Stimulated activated CD4-positive, alpha-beta T cell treated with anti-CD3 and anti-CD28 coated beads, TNF-alpha, amount 100 ng/mL, for 1 hour (primary cell): ENCODE measurements around the gene SLC12A4.
A peak's percentile ranks its signal among the peaks of the same experiment; 100 is the strongest.
"Not testable (repeated sequence)": the region's sequence is repeated elsewhere in the genome, so short reads cannot be mapped to it uniquely, and the experiment has no call there.

ENCODE experiments used
- DNase-seq, 3 donors: peaks; one replicate each; pipeline ENCODE4 v3.0.0-alpha.2; 2020; ENCODE audit warnings: low read depth in 3 of 3, low spot score in 1 of 3

Gene SLC12A4

DNA sequence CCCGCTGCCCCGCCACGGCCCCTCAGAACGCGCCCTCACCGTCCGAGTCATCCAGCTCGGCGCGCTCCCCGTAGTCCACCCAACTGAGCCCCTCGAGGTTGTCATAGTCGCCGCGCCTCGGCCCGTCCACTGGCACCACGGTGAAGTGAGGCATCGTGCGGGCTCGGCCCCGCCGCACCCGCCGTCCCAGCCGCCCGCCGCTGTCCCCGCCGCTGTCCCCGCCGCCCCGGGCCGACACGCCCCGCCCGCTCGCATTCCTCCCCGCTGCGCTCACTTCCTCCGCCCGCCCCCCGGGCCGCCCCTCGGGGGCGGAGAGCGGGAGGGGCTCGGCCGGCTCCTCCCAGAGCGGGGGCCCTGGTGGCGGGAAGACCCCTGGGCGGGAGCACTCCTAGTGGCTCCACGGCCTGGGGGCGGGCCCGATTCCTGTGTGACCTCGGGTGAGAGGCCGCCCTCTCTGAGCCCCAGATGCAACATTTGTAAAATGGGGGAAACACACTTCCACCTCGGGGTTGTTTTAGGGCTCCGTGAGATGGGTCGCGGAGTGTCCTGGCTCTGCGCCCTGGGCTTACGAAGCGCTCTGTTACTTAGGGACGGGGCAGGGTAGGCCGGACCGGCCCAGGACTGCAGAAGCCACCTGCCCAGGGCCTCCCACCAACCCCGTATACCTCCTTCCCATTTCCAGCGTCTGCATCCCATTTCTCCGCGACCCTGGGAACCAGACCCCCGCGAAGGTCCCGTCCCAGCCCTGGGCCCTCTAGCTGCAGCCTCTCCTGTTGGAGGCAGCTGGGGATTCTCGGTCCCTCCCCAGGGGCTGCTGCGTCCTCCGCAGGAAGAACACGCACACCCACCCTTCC is at the start of gene SLC12A4:
SLC12A4 (minus strand) TSS at position 238 of the 854 bp plus-strand sequence; CDS start at position 154, 84 bp downstream.
- DNase-seq, result peak; percentile 57 to 82 (median 68)

DNA sequence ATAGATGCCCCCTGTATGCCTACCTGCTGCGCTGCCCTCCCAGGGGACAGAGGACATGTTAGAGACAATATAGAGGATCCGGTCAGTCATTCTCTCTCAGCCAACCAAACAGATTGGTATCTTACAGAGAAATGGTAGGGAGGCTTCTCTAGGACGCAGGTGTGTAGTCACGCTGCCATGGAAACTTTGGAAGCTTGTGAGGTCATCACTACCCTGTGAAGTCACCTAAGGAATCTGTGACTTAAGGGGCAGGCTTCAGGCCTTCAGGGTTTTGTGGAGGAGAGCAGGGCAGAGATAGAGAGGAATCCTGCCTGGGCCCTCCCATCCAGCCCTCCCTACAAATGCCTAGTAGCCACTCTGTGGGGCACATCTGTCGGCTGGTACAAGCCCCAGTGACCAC is 47.2 kb upstream of the SLC12A4 start, which contains the start of gene DPEP2NB:
DPEP2NB (minus strand) TSS at position 231 of the 400 bp plus-strand sequence; CDS start at position 90, 141 bp downstream.
- no peak for DNase-seq

DNA sequence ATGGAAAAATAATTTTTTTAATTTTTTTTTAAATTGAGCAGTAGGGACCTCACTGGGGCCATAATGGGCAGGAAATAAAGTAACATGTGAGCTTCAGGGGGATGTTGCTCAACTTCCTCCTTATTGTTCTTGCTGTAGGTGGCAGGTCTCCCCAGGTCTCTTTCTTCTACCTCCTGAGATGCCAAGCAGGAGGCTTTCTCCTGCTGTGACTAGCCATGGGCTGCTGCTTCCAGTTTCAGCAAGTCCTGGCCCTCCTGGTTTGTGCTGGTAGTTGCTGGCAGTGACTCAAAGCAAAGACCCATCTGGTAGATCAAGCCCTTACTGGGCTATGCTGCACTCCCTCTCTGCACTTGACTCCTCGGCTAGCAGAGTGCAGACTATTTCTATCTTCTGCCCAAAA is 45.0 kb upstream of the SLC12A4 start:
- DNase-seq, result no peak

DNA sequence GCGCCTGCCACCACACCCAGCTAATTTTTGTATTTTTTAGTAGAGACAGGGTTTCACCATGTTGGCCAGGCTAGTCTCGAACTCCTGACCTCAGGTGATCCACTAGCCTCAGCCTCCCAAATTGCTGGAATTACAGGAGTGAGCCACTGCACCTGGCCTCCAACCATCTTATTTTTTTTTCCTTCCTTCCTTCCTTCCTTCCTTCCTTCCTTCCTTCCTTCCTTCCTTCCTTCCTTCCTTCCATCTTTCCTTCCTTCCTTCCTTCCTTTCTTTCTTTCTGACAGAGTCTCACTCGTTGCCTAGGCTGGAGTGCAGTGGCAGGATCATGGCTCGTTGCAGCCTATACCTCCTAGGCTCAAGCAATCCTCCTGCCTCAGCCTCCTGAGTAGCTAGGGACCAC is 41.4 kb upstream of the SLC12A4 start:
- not testable (repeated sequence) for DNase-seq

DNA sequence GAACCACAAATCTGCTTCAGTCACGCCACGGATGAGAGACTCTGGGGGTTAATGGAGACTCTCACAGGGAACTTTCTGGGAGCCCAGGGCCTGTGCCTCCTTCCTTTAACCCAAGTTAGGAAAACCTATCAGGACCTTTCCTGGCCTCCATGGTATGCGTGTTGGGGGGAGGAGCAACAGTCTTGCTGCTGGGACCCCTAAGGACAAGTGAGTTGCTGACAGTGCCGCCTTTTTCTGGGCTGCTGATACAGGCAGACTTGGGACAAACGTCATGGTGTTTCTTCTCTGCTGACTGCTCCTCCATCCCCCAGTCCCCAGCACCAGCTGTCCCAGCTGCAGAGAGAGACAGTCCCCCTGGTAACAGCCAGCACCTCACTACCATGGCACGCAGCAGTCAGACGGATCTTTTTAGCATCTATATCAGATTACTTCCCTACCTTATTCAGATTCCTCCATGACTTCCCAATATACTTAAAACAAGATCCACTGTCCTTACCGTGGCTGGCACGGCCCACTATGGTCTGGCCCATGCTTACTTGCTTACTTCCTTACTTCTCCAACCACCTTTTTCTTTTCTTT is 40.8 kb upstream of the SLC12A4 start:
- no peak for DNase-seq

DNA sequence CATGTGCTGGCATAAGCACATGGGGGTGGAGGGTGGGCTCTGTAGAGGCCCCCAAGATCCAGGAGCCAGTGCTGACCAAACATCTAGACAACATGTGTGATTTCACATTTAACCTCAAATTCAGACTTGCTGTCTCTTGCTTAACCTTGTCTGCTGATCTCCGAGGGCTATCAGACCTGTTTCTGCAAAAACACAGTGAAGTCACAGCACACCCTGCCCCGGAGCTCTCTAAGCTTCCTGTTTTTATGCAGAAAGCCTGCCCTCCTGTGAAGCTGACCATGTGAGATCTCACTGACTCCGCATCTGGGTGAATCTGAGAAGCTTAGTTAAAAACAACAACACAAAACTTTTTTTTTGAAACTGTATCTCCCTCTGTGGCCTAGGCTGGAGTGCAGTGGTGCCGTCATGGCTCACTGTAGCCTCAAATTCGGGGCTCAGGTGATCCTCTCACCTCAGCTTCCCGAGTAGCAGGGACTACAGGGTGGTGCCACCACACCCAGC is 37.4 kb upstream of the SLC12A4 start:
- peak in 2 of 3 donors; percentile 32 to 36 for DNase-seq

DNA sequence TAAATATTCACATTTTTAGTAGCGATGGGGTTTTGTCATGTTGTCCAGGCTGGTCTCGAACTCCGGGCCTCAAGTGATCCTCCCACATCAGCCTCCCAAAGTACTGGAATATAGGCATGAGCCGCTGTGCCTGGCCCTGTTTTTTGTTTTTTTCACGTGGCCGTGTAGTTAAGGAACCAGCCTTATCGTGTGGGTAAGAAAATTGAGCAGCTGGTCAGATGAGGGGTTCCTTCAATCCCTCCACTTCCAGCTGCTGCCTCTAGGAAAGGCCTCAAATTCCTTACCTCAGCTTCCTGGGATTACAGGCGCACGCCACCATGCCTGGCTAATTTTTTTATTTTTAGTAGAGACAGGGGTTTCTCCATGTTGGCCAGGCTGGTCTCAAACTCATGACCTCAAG is 36.8 kb upstream of the SLC12A4 start:
- no peak for DNase-seq

DNA sequence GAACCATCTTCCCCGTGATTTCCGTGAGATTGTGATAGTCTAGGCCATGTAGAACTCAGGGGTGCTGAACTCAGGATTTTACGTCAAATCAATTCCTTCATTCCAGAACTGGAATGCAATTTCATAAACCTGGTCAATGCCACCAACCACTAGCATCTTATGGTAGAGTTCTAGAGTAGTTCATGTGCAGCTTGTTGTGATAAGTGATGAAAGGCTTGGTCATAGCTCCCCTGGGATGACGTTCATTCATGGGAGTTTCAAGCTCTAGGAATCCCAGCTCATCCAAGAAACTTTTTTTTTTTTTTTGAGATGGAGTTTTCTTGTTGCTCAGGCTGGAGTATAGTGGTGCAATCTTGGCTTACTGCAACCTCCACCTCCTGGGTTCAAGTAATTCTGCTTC is 34.6 kb upstream of the SLC12A4 start:
- no peak for DNase-seq

DNA sequence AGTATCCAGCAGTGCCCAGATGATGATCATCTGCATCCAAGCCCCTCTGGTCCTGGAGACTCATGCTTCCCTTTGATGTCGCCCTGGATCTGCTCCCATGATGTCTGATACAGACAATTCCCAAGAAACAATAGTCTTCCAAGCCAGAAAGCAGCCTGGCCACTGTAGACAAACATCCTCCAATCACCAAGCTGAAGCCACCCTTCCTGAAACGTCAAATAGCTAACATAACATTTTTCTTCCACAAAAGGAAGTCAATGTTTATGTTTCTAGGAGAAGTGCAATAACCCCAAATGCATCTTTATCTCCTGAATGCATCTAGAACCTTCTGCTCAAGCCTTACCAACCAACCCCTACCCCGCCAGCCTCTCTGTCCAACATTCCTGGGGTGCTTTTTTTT is 32.0 kb upstream of the SLC12A4 start:
- DNase-seq, result no peak

DNA sequence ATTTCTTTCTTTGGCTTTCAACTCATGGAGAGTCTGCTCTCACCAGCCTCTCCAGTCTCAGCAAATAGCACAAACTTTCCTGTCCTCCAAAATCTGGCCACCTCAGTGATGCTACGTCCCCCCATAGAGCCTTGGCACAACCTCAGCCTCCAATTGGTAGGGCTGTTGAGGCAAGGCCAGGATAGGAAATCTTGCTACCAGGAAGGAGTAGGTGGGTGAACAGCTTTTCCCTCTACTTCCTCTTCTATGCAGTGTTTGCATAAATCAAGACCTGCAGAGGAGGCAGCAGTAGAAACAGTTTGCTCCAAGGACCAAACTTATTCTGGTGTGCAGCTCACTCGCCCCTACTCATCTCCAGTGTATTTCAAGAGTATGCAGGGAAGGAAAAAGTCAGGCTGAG is 31.5 kb upstream of the SLC12A4 start:
- DNase-seq, result no peak

DNA sequence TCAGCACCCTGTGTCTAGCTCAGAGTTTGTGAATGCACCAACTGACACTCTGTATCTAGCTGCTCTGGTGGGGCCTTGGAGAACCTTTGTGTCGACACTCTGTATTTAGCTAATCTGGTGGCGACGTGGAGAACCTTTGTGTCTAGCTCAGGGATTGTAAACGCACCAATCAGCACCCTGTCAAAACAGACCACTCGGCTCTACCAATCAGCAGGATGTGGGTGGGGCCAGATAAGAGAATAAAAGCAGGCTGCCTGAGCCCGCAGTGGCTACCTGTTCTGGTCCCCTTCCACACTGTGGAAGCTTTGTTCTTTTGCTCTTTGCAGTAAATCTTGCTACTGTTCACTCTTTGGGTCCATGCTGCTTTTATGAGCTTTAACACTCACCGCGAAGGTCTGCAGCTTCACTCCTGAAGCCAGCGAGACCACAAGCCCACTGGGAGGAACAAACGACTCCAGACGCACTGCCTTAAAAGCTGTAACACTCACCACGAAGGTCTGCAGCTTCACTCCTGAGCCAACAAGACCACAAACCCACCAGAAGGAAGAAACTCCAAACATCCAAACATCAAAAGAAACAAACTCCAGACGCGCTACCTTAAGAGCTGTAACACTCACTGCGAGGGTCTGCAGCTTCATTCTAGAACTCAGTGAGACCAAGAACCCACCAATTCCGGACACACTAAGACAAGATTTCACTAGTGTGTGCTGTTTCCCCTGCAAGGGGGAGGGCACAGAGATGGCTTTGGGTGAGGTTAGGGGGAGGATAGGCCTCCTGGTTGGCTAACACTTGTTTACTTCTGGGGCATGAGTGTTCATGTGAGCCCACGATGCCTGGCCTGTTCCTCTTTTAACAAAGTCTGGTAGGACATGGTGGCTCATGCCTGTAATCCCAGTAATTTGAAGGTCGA is 30.6 kb upstream of the SLC12A4 start, which contains the start of gene DPEP2:
DPEP2 (minus strand) TSS at position 706 of the 910 bp plus-strand sequence. CDS start 6,272 bp downstream, outside the sequence.
- DNase-seq, result not testable (repeated sequence)

DNA sequence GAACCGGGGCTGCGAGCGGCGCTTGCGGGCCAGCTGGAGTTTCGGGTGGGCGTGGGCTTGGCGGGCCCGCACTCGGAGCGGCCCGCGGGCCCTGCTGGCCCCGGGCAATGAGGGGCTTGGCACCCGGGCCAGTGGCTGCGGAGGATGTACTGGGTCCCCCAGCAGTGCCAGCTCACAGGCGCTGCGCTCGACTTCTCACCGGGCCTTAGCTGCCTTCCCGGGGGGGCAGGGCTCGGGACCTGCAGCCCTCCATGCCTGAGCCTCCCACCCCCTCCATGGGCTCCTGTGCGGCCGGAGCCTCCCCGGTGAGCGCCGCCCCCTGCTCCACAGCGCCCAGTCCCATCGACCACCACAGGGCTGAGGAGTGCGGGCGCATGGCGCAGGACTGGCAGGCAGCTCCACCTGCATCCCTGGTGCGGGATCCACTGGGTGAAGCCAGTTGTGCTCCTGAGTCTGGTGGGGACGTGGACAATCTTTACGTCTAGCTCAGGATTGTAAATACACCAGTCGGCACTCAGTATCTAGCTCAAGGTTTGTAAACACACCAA is 29.9 kb upstream of the SLC12A4 start:
- DNase-seq, result not testable (repeated sequence)

DNA sequence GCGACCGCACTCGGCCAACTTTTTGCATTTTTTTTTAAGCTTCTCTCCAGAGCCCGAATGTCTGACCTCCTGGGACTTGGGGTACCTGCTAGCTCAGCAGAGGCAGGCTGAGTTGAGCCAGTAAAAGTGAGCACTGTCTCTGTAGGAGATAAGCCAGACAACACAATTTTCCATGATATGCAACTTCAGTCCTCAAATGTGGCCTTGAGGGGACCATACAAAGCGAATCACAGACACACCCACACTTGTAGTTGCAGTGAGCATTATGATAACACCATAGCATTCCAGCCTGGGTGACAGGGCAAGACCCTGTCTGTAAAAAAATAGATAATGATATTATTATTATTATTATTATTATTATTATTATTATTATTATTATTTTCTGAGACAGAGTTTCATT is 28.2 kb upstream of the SLC12A4 start:
- DNase-seq, result no peak

DNA sequence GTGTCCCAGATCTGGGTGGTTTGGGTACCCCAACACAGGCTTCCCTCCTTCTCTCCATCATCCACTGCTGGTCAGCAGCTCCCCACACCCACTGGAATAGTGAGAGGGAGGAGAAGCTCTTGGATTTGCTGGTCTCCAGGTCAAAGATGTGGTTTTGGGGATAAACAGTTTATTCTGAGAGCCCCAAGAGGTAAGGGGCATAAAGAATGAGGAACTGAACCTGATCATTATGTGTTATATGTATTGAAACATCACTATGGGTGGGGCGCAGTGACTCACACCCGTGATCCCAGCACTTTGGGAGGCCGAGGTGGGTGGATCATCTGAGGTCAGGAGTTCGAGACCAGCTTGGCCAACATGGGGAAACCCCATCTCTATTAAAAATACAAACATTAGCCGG is 27.0 kb upstream of the SLC12A4 start:
- DNase-seq, result no peak

DNA sequence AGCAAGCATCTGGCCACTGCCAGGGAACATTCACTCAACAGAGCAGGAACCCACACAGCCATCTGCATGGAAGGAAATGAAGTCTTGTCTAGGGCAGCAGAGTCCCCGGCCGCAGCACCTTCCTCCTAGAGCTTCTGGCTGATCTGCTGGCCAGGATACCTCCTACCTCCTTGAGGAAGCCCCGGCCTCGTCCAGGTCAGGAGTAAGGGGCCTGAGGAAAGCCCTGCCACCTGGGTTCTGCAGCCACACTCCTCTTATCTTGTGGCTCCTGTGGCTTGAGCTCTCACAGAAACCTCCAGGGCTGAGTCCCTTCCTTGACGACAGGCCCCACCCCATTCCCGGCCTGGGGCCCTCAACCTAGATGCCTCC is 25.6 kb upstream of the SLC12A4 start:
- not testable (repeated sequence) for DNase-seq

DNA sequence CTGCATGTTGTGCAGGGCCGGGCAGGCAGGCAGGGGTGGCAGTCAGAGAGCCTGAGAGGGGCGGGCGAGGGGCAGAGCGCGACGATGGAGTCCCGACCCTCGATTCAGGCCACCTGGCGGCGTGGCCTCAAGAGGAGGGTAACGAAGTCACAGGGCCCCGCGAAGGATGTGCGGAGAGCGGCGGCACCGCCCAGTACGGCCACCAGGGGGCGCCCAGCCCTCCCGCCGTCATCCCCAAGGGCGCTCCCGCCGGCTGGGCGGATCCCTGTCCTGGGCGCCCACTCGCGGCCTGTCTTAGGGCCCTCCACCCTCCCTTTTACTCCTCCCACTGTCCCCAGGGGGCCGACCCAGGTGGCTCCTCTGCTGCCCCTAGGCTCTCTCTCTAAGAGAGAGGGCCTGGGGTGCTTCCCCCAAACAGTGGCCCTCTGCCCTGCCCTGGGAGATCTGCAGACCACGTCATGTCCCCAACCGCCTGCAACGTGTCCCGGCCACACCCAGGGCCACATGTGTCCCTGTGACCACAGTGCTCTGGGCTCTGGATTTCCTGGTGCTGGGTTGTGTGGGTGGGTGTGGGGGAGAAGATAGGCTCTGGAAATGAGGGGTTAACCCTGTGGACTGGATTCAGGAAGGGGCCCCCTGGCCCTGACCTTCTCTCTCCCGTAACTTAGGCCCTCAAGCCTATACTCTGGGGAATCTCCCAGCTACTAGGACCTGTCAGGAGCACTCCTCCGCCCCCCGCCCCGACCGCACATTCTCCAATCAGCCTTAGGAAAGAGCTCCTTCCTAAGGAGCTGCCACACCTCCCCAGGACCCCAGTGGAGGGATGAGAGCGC is 25.0 kb upstream of the SLC12A4 start:
- DNase-seq, result peak; percentile 48 to 82 (median 69)

DNA sequence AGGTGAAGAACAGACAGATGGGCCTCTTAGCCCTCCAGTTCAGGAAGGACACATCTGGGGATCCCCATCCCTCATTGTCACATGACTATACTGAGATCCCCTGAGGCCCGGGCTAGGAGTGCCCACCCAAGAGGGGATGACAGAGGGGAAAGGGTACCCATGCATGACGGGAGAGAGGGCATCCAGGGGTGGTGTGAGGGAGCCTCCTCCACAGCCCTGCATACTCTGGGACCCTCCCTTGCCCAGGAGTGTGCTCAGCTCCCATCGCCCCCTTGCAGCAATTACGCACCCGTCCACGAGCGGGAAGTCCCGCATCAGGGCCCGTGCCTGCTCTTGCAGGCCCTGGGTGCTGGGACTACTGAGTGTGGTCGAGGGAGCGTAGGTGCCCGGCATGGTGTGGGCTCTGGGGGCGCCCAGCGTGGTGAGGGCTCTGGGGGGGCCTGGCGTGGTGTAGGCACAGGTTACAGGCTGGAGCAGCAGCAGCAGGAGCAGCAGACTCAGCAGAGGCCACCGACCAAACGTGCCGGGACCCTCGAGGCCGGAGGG is 24.3 kb upstream of the SLC12A4 start:
- no peak for DNase-seq

DNA sequence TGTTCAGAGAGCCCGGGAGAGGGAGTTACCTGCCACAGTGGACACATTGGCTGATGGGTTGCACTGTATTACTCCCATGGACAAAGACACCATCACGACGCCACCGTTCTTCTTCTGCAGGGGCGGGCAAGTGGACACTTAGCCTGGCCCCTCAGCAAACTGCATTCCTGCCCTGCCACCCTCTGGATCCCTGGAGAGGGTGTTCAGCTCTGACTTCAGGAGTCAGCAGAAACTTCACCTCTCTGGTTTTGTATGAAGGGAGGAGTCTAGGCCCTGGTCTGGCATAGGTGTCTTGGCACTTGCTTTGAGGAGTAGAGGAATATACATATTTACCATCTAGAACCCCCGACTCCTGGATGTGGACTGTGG is 21.6 kb upstream of the SLC12A4 start:
- no peak for DNase-seq

DNA sequence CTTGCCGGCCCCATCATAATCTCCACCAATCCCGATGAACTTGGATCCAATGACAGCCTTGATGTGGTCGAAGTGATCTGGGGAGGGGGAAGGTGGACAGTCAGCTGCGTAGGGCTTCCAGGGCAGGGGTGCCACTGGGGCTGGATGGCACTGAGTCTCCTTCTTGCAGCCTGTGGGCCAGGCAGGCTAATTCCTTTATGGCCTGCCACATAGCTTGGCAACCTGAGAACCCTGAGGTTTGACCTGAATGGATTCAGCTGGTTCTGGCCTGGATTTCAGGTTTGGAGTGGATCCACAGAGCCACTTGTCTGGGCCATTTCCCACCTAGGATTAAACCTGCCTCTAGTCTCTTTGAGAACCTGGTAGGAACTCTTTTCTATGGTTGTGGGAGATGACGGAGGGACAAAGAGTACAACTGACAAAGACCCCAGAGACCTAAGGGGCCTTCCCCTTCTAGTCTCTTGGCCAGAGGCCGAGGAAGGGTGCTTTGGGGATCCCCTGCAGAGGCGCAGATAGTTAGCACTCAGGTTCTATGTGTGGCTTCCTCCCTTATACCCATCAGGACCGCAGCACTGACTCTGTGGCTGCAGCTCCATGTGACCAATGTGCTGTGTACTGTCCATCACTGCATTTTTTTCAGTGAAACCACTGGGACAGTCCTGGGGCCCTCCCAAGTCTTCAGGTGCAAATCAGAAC is 21.0 kb upstream of the SLC12A4 start:
- no peak for DNase-seq
